Midbrain (tissue), 1 donor: ENCODE results near the gene SLC17A2.
"Not testable (repeated sequence)": the region's sequence is repeated elsewhere in the genome, so short reads cannot be mapped to it uniquely, and the experiment has no call there.

Experiments
- DNase-seq: peaks from one replicate; lab custom pipeline; 2025; lab: John Stamatoyannopoulos, UW

SLC17A2 gene

GRCh38 chr6:25951296-25952032 lies 21.0 kb upstream of the SLC17A2 start:
- DNase-seq = no peak

GRCh38 chr6:25950297-25950696 lies 19.8 kb upstream of the SLC17A2 start:
- no peak for DNase-seq

GRCh38 chr6:25949695-25950094 lies 19.2 kb upstream of the SLC17A2 start:
- DNase-seq = no peak

- DNase-seq = not testable (repeated sequence)
Measured at GRCh38 chr6:25947492-25947891, 17.0 kb upstream of the SLC17A2 start.

- DNase-seq = no peak
Measured at GRCh38 chr6:25946631-25947030, 16.1 kb upstream of the SLC17A2 start.

- DNase-seq = not testable (repeated sequence)
Measured at GRCh38 chr6:25945738-25946137, 15.2 kb upstream of the SLC17A2 start.

GRCh38 chr6:25944688-25945574 lies 14.4 kb upstream of the SLC17A2 start:
- DNase-seq = no peak

GRCh38 chr6:25943887-25944286 lies 13.4 kb upstream of the SLC17A2 start:
- no peak for DNase-seq

- DNase-seq = peak; percentile 2
Measured at GRCh38 chr6:25942561-25943147, 12.2 kb upstream of the SLC17A2 start.

- DNase-seq = no peak
Measured at GRCh38 chr6:25939593-25939992, 9.1 kb upstream of the SLC17A2 start.

GRCh38 chr6:25935953-25936352 lies 5.5 kb upstream of the SLC17A2 start:
- DNase-seq = no peak

- no peak for DNase-seq
Measured at GRCh38 chr6:25934735-25935313, 4.3 kb upstream of the SLC17A2 start.

- no peak for DNase-seq
Measured at GRCh38 chr6:25934156-25934555, 3.7 kb upstream of the SLC17A2 start.

- no peak for DNase-seq
Measured at GRCh38 chr6:25931411-25931709, 869 bp upstream of the SLC17A2 start.

- DNase-seq = not testable (repeated sequence)
Measured at GRCh38 chr6:25929785-25930184, 706 bp downstream of the SLC17A2 start.

GRCh38 chr6:25928562-25929324 lies 1.7 kb downstream of the SLC17A2 start:
- no peak for DNase-seq

- no peak for DNase-seq
Measured at GRCh38 chr6:25927756-25928216, 2.7 kb downstream of the SLC17A2 start.

GRCh38 chr6:25927178-25927577 lies 3.3 kb downstream of the SLC17A2 start:
- no peak for DNase-seq

GRCh38 chr6:25925876-25926275 lies 4.6 kb downstream of the SLC17A2 start:
- DNase-seq = no peak

- DNase-seq = no peak
Measured at GRCh38 chr6:25922301-25922700, 8.2 kb downstream of the SLC17A2 start.

GRCh38 chr6:25921525-25922203 lies 8.8 kb downstream of the SLC17A2 start:
- DNase-seq = no peak
